Measurements from ENCODE around the gene PKP2.
"Not testable (repeated sequence)": the region's sequence is repeated elsewhere in the genome, so short reads cannot be mapped to it uniquely, and the experiment has no call there.

The PKP2 gene

GRCh38 chr12:32897281-32897610 is 669 bp upstream of the PKP2 start:
- no peak for DNase-seq (ENCODE audit: low read depth in 2 of 2, low spot score in 1 of 2)

DNA sequence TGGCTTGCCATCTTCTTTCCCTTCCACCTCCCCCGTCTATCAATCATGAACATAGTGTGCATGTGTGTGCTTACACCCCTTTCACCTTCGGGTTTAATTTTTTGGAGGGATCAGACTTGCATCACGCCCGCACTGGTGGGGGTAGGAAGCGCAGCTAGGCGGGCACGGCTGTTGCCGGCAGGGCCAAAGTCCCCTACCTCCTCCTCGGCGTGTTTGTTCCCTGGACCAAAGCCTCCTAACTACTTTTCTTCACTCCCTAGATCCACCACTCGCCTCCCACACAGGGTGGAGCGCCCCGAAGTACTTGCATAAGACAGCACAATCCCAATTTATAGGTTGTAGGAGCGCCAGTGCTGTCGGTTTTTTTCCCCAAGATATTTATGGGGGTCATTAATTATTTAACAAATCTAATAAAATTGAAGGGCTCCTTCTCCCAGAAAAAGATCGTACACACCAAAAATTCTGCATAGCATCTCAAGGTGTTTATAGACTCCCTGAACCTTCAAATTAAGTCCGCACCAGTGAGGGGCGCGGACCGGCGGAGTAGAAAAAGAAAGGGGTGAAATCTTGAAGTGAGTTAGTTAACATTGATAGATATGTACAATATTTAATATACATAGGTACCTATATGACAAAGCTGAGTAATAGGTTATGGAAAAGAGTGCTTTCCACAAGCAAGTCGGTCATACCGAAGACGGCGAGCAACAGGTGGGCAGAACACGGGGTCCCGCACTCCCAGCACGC is 717 bp downstream of the PKP2 start:
- no peak for DNase-seq (ENCODE audit: low read depth in 2 of 2, low spot score in 1 of 2)

DNA sequence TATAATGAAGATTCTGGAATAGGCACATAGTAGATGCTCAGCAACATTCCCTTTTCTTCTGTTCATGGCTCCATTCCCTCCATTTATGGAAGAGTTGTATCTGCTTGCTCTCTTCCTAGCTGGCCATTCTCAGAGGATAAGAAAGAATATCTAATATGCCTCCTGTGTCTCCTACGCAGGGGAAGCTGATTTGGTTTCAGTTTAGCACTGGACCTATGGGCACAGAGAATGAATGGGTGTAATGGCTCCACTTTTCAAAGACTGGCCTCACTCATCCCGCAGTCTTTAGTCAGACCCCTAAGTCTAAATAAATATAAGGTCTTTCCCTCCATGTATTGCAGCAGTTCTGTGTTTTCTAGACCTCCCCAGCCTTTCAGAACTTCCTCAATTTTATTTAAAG is 2.0 kb downstream of the PKP2 start:
- no peak for DNase-seq (ENCODE audit: low read depth in 2 of 2, low spot score in 1 of 2)

DNA sequence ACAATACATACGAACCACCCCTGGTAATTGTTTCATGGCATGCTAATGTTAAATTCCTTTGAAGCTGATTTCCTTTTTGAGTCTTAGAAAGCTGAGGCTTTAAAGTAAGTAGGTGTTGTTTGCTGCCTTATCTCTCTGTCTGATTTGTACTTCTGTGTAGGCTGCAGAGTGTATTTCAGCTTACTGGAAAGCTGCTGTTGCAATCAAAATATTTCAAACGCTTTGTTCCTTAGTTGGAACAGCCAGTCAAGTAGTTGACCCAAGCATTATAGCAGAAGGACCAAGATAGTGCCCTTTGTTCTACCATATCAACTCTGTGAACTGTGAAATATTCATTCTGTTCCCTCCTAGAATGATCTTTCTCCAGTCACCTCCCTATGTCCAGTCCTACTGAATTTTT is 3.1 kb downstream of the PKP2 start:
- DNase-seq (ENCODE audit: low read depth in 2 of 2, low spot score in 1 of 2) = no peak

DNA sequence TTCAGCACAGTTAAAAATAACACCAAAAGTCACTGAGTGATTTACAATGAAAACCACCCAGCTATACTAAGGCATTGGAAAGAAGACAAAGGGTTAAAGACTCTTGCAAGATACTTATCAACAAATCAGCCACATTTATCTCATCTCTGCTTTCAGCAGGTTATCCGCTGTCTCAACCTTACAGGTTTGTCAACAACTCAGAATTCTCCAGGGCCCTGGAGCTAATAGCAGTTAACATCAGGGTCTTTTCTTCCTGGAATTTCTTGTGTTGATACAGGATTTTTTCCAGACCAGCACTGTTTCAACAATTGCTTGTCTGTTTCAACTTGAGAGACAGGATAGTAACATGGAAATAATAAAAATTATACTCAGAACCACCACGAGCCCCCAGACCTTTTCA is 3.5 kb downstream of the PKP2 start:
- DNase-seq (ENCODE audit: low read depth in 2 of 2, low spot score in 1 of 2) = no peak

- not testable (repeated sequence) for DNase-seq (ENCODE audit: low read depth in 2 of 2, low spot score in 1 of 2)
These were observed 4.2 kb downstream of the PKP2 start for GRCh38 chr12:32892369-32892768.

- DNase-seq (ENCODE audit: low read depth in 2 of 2, low spot score in 1 of 2) = no peak
These were observed 4.6 kb downstream of the PKP2 start for GRCh38 chr12:32891956-32892355.

GRCh38 chr12:32891526-32891925 is 5.1 kb downstream of the PKP2 start:
- DNase-seq (ENCODE audit: low read depth in 2 of 2, low spot score in 1 of 2) = no peak

GRCh38 chr12:32889011-32889760 is 7.4 kb downstream of the PKP2 start:
- no peak for DNase-seq (ENCODE audit: low read depth in 2 of 2, low spot score in 1 of 2)

- no peak for DNase-seq (ENCODE audit: low read depth in 2 of 2, low spot score in 1 of 2)
These were observed 9.5 kb downstream of the PKP2 start for GRCh38 chr12:32887058-32887457.

DNA sequence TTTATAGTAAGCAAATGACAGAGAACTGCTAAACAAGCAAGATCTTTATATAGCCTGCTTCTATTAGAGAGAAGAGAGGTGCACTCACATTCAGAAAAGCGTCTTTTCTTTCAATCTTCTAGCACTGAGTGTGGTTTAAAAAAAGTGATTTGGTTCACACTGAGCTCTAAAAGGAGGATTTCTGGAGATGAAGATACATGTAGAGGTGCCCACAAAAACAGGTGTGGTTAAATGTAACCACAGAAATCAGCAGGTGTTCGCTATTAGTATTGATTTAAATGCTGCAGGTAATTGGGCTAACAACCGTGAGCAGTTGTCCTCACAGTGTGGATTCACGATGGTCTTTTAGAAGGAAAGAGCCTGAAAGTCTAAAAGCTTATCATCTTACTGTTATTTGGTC is 10.7 kb downstream of the PKP2 start:
- no peak for DNase-seq (ENCODE audit: low read depth in 2 of 2, low spot score in 1 of 2)

DNA sequence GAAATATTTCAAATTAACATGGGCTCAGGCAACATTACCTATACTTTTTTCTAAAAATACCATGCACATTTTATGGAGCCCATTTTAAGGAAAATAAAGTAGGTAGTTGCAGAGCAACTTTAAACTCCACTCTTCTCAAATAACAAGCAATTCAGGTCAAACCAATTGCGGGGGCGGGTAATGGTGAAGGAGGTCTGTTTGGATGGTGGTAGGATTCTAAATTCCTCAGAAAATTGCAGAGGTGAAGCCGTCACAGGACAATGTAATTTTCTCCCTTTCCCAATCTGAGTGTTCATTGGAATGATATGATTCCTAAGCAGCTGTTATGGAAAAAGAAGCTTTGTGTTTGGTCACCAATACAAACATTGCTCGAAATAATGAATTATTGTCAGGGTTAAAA is 11.6 kb downstream of the PKP2 start:
- no peak for DNase-seq (ENCODE audit: low read depth in 2 of 2, low spot score in 1 of 2)

- DNase-seq (ENCODE audit: low read depth in 2 of 2, low spot score in 1 of 2) = no peak
These were observed 14.9 kb downstream of the PKP2 start for GRCh38 chr12:32881702-32882101.

DNA sequence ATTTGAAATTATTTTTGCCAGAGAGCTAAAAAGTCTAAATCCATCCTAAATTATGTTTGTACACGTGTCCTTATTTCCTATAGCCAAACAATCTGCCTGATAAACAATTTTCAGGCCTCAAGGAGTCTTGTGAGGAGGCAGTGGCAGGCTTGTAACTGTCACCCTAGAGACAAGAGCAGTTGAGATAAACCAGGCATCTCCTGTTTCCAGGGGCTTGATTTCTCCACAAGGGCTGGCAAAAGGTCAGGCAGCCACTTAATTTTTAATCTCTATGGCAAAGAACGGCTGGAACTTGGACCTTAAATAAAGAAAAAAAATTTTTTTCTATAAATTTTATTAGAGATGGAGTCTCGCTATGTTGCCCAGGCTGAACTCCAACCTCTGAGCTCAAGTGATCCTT is 15.5 kb downstream of the PKP2 start:
- no peak for DNase-seq (ENCODE audit: low read depth in 2 of 2, low spot score in 1 of 2)

GRCh38 chr12:32879066-32879465 is 17.5 kb downstream of the PKP2 start:
- not testable (repeated sequence) for DNase-seq (ENCODE audit: low read depth in 2 of 2, low spot score in 1 of 2)

DNA sequence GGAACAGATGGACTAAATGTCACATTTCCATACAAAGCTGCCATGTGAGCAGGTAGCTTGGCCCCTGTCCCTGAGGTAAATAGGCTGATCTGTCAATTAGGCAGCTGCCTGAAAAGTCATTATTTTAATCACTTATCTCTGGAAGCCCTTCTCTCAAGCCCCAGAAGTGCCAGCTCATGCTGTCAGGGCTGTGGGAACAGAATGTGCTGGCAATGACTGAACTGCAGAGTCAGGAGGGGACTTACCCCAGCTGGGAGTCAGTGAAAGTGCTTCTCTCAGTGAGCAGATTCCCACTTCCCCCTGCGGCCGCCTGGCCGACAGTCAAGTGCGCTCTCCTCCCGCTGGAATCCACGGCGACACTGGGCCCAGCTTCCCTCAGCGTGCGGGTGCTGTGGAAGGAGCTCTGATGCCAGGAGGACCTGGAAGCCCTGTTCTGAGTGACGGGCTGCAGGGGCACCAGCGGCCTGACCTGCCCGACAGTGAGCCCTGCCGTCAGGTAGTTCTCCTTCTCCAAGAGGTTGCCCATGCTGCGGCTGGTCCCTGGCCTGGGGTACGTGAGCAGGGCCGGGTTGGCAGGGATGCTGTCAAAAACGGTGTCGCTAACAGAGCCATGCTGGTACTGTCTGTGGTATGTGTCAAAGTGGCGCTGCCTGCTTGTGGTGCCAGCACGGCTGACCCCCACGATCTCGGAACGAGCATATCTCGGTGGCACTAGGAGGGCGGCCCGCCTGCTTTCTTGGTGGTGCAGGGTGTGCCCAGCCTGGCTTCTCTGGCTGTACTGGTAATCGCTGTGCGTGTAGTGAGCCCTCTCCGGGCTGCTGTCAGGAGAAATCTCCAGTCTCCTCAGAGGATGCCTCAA is 18.7 kb downstream of the PKP2 start:
- no peak for DNase-seq (ENCODE audit: low read depth in 2 of 2, low spot score in 1 of 2)

DNA sequence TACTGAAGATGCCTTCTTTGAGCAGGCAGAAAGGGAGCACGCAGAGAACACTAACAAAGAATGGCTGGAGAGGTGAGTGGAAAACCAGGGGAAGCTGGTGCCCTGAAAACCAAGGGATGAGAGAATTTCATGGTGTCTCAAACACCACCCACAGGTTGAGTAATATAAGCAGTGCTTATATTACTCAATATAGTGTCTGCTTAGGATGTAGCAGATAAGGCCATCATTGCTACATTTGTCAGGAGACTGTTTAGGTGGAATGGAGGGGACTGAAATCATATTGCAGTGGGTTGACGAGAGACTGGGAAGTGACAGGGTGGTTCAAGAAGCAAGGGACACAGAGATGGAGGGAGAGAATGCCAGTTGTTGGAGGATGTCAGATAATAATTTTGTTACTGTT is 20.6 kb downstream of the PKP2 start:
- no peak for DNase-seq (ENCODE audit: low read depth in 2 of 2, low spot score in 1 of 2)

DNA sequence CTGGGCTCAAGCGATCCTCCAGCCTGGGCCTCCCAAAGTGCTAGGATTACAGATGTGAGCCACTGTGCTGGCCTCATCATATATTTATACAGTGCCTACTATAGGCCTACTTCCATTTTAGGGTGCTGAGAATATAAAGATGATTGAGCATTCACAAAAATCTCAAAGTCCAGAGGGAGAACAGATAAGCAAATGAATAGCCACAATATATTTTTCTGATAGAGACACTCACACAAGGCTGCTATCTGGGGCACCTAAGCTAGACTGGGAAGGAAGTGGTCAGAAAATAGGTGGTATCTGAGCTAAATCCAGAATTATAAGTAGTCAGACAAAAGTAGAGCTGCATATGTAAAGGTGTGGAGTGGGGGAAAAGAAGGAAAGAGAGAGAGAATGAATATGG is 21.6 kb downstream of the PKP2 start:
- no peak for DNase-seq (ENCODE audit: low read depth in 2 of 2, low spot score in 1 of 2)

DNA sequence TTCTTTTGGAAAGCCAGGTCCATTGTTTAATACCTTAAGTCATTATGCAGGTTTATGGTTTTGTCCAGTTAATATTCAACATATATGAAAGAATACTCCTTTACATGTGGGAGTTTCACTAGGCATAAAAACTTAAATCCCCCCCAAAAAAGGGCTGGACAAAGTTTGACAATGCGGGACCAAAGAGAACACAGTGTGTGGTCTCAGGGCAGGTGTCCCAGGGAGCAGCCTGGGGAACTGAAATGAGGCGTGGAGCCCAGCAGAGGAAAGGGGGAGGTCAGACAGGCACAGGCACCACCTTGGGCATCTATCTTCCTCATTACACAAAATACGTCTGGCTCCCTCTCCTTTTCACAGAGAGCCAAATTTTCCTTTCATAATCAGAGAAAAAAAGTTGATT is 22.5 kb downstream of the PKP2 start:
- DNase-seq (ENCODE audit: low read depth in 2 of 2, low spot score in 1 of 2) = no peak

GRCh38 chr12:32872416-32872815 is 24.2 kb downstream of the PKP2 start:
- DNase-seq (ENCODE audit: low read depth in 2 of 2, low spot score in 1 of 2) = not testable (repeated sequence)

- DNase-seq (ENCODE audit: low read depth in 2 of 2, low spot score in 1 of 2) = no peak
These were observed 25.9 kb downstream of the PKP2 start for GRCh38 chr12:32870716-32871115.

DNA sequence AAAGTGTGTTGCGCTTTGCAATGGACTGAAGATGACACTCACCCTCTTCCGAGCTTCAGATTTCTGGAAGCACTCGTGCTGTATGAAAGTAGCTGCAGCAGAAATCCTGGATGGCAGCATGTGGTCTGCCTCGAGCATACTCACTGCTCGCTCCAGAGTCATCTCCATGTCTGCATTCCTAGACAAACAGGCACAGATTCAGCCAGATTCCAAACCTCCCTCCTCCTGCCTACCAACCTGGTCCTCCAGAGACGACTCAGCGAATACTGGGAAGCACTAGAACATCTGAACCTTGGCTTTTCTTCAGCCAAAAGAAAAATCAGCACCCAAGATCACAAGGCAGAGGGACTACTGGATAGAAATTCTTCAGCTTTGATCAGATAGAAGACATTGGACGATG is 27.7 kb downstream of the PKP2 start:
- no peak for DNase-seq (ENCODE audit: low read depth in 2 of 2, low spot score in 1 of 2)

Measured in stimulated activated CD8-positive, alpha-beta memory T cell treated with anti-CD3 and anti-CD28 coated beads, Interleukin-4, amount 100 ng/mL, for 4 hours (primary cell).